IMR-90 (cell line): ENCODE measurements around the gene PIP4P1.

ENCODE experiments used
- BHLHE40 ChIP-seq: fragments of 150-350 bp; IDR thresholded peaks from 2 replicates; pipeline ENCODE4 v1.6.1; 2016; ENCODE audit warnings: mild to moderate bottlenecking, low read depth, low read length
- CHD1 ChIP-seq: IDR thresholded peaks from 2 replicates; pipeline ENCODE4 v1.6.1; 2012; ENCODE audit warnings: low read depth, low read length, improper control_type of control experiment
- CTCF ChIP-seq: conservative IDR thresholded peaks from 2 replicates; pipeline ENCODE4 v1.5.1; 2012; ENCODE audit warnings: mild to moderate bottlenecking, low read depth, low read length, improper control_type of control experiment
- FOS ChIP-seq: fragments of 150-350 bp; IDR thresholded peaks from 2 replicates; pipeline ENCODE4 v1.6.1; 2016; ENCODE audit warnings: low read depth, low read length
- MAFK ChIP-seq: IDR thresholded peaks from 2 replicates; pipeline ENCODE4 v1.6.1; 2012; ENCODE audit warnings: low read depth, low read length, improper control_type of control experiment
- MAZ ChIP-seq: IDR thresholded peaks from 2 replicates; pipeline ENCODE4 v1.6.1; 2012; ENCODE audit warnings: low read depth, mild to moderate bottlenecking, low read length, improper control_type of control experiment, moderate library complexity, borderline replicate concordance
- MXI1 ChIP-seq: IDR thresholded peaks from 2 replicates; pipeline ENCODE4 v1.6.1; 2012; ENCODE audit warnings: low read depth, mild to moderate bottlenecking, low read length, moderate library complexity, borderline replicate concordance
- POLR2A ChIP-seq: IDR thresholded peaks from 2 replicates; pipeline ENCODE4 v1.6.1; 2012; ENCODE audit warnings: mild to moderate bottlenecking, low read depth, low read length
- RAD21 ChIP-seq: IDR thresholded peaks from 2 replicates; pipeline ENCODE4 v1.6.1; 2012; ENCODE audit warnings: low read length, improper control_type of control experiment
- RCOR1 ChIP-seq: IDR thresholded peaks from 2 replicates; pipeline ENCODE4 v1.6.1; 2012; ENCODE audit warnings: mild to moderate bottlenecking, low read length, improper control_type of control experiment; ENCODE audit not compliant: insufficient replicate concordance
- RFX5 ChIP-seq: IDR thresholded peaks from 2 replicates; pipeline ENCODE4 v1.8.0; 2012; ENCODE audit warnings: low read depth, mild to moderate bottlenecking, low read length, moderate library complexity
- SMC3 ChIP-seq: fragments of 150-350 bp; IDR thresholded peaks from 2 replicates; pipeline ENCODE4 v1.6.1; 2016; ENCODE audit warnings: low read depth, mild to moderate bottlenecking, antibody characterized with exemption, low read length, moderate library complexity
- TF ChIP-seq, protein P1 (sequence below): fragments of 150-350 bp; IDR thresholded peaks from 2 replicates; pipeline ENCODE4 v1.6.1; 2016; ENCODE audit warnings: low read depth, mild to moderate bottlenecking, low read length, moderate library complexity, borderline replicate concordance
- TF ChIP-seq, protein P2 (sequence below): fragments of 150-350 bp; IDR thresholded peaks from 2 replicates; pipeline ENCODE4 v1.6.1; 2017; ENCODE audit warnings: mild to moderate bottlenecking, antibody characterized with exemption, low read length, low read depth

- TF ChIP-seq CTCF (no peak), RAD21 (no peak), POLR2A (no peak), RCOR1 (no peak), FOS (no peak), MXI1 (no peak), SMC3 (no peak), MAFK (no peak), MAZ (no peak), RFX5 (no peak), BHLHE40 (no peak), CHD1 (no peak)
- TF ChIP-seq, protein P1, sequence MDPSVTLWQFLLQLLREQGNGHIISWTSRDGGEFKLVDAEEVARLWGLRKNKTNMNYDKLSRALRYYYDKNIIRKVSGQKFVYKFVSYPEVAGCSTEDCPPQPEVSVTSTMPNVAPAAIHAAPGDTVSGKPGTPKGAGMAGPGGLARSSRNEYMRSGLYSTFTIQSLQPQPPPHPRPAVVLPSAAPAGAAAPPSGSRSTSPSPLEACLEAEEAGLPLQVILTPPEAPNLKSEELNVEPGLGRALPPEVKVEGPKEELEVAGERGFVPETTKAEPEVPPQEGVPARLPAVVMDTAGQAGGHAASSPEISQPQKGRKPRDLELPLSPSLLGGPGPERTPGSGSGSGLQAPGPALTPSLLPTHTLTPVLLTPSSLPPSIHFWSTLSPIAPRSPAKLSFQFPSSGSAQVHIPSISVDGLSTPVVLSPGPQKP: no peak
- TF ChIP-seq, protein P2, sequence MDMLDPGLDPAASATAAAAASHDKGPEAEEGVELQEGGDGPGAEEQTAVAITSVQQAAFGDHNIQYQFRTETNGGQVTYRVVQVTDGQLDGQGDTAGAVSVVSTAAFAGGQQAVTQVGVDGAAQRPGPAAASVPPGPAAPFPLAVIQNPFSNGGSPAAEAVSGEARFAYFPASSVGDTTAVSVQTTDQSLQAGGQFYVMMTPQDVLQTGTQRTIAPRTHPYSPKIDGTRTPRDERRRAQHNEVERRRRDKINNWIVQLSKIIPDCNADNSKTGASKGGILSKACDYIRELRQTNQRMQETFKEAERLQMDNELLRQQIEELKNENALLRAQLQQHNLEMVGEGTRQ: no peak
Observed at GRCh38 chr14:20429801-20430669, 31.2 kb downstream of the PIP4P1 start.
